Naive thymus-derived CD4-positive, alpha-beta T cell (primary cell): Measurements from ENCODE around the gene ABCC4. TPM values are rescaled to one million over a fixed set of nuclear protein-coding genes. Genes with fewer than 3 reads are reported as not detected.

ENCODE experiments used
- ATAC-seq: fragments of 150-1000 bp; cut with Tn5 transposase; 2 replicates; pipeline ENCODE4 v1.10.0; 2021; ENCODE audit warnings: mild to moderate bottlenecking, moderate library complexity
- CTCF ChIA-PET: fragments of 350-600 bp; sonication (Branson Sonifier 250); formaldehyde crosslinking; loops from one replicate; lab custom pipeline; 2021; ENCODE audit warnings: antibody characterized with exemption; lab: Charles Lee
- POLR2A ChIA-PET: fragments of 350-600 bp; sonication (Branson Sonifier 250); formaldehyde crosslinking; loops from one replicate; lab custom pipeline; 2021; ENCODE audit warnings: antibody characterized with exemption, inconsistent platforms; lab: Charles Lee
- DNase-seq, 9 donors: peaks; one replicate each; pipeline versions ENCODE4 v3.0.0 to v3.0.0-alpha.2; 2020 to 2022; ENCODE audit warnings: mixed read lengths in 1 of 9
- H3K27ac ChIP-seq: one replicate; pipeline ENCODE4 v1.7.0; 2013; ENCODE audit warnings: mild to moderate bottlenecking, low read depth, low read length, moderate library complexity
- H3K27me3 ChIP-seq, 2 donors: one replicate each; pipeline ENCODE4 v1.7.0; 2013; ENCODE audit warnings: low read length in 2 of 2, mild to moderate bottlenecking in 2 of 2, moderate library complexity in 2 of 2; ENCODE audit not compliant: control insufficient read depth in 2 of 2, insufficient read depth in 2 of 2
- H3K36me3 ChIP-seq, 3 experiments: 1 replicate in 2 of 3; 2 replicates in 1 of 3; pipeline ENCODE4 v1.7.0; 2013; ENCODE audit warnings: low read length in 3 of 3, mild to moderate bottlenecking in 3 of 3, moderate library complexity in 1 of 3; ENCODE audit not compliant: insufficient read depth in 3 of 3, control insufficient read depth in 2 of 3
- H3K4me1 ChIP-seq, 2 donors: one replicate each; pipeline ENCODE4 v1.7.0; 2013; ENCODE audit warnings: low read length in 2 of 2, mild to moderate bottlenecking in 2 of 2, moderate library complexity in 1 of 2; ENCODE audit not compliant: control insufficient read depth in 2 of 2, insufficient read depth in 2 of 2
- H3K4me3 ChIP-seq: 2 replicates; pipeline ENCODE4 v1.7.0; 2013; ENCODE audit warnings: mild to moderate bottlenecking, low read length
- H3K9me3 ChIP-seq, 3 experiments: 1 replicate in 2 of 3; 2 replicates in 1 of 3; pipeline ENCODE4 v1.7.0; 2013; ENCODE audit warnings: low read length in 3 of 3; ENCODE audit not compliant: control insufficient read depth in 2 of 3
- H3K27ac Mint-ChIP-seq, 9 donors: one replicate each; pipeline ENCODE4 v1.8.0; 2020 to 2022; ENCODE audit warnings: mixed read lengths in 9 of 9, mild to moderate bottlenecking in 8 of 9, moderate library complexity in 5 of 9, inconsistent platforms in 2 of 9
- H3K27me3 Mint-ChIP-seq, 5 donors: one replicate each; pipeline ENCODE4 v1.8.0; 2021 to 2022; ENCODE audit warnings: mixed read lengths in 5 of 5, mild to moderate bottlenecking in 1 of 5
- H3K36me3 Mint-ChIP-seq, 5 donors: one replicate each; pipeline ENCODE4 v1.8.0; 2020 to 2022; ENCODE audit warnings: mixed read lengths in 5 of 5, mild to moderate bottlenecking in 3 of 5, inconsistent platforms in 1 of 5
- H3K4me1 Mint-ChIP-seq, 7 donors: one replicate each; pipeline ENCODE4 v1.8.0; 2020 to 2022; ENCODE audit warnings: mixed read lengths in 7 of 7, mild to moderate bottlenecking in 3 of 7, inconsistent platforms in 1 of 7
- H3K4me3 Mint-ChIP-seq, 10 donors: one replicate each; pipeline ENCODE4 v1.8.0; 2020 to 2022; ENCODE audit warnings: mild to moderate bottlenecking in 10 of 10, mixed read lengths in 10 of 10, moderate library complexity in 6 of 10, inconsistent platforms in 2 of 10
- H3K9me3 Mint-ChIP-seq, 11 donors: one replicate each; pipeline ENCODE4 v1.8.0; 2020 to 2022; ENCODE audit warnings: mixed read lengths in 11 of 11, mild to moderate bottlenecking in 4 of 11, inconsistent platforms in 1 of 11, moderate library complexity in 1 of 11
- intact Hi-C, 2 donors: fragments of 100-400 bp; cut with micrococcal nuclease; formaldehyde crosslinking; loops; one replicate each; pipeline ENCODE4 v1.15.1; 2023
- polyA plus RNA-seq, 2 donors: library from polyadenylated mRNA; unstranded; fragments of 300-500 nt; fragmentation: Illumina TruSeq; gene quantifications; one replicate each; pipeline ENCODE4 v1.2.3, GENCODE V29; 2021
- total RNA-seq, 6 experiments: library from RNA in 5 of 6; stranded (reverse) in 5 of 6; gene quantifications; 1 replicate in 5 of 6; 2 replicates in 1 of 6; pipeline ENCODE4 v1.2.3 and lab custom pipeline; 2021 to 2026

ABCC4 gene
- total and polyA plus RNA-seq, 7 experiments from 2014 or later: 3.5 to 9.2 (median 7.3) TPM

DNA sequence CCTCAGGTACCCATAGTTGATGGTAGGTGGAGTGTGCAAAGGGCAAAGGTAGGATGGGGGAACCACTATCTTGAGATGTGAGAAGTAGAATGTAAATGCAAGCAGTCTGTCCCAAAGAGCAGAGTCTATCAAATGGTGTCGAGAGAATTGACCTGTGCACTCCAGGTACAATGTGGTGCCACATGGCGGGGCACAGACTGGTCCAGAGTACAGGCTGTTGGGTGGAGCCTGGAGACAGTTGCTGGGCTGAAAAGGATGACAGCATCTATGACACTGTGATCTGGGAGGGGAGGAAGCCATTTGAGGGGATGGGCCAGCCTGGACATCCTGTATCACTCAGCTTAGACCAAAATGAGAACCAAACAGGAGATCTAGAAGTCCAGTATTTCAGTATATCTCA is 180.6 kb downstream of the ABCC4 start:
- H3K4me1 Mint-ChIP-seq: peaks cover 7 to 25% (median 18%) of the 10 kb centered on the region in 7 donors
- Histone ChIP-seq H3K4me1 (no peaks in the 10 kb centered on the region), H3K27me3 (no peaks in the 10 kb centered on the region), H3K9me3 (no peaks in the 10 kb centered on the region), H3K27ac (no peak overlapping the region), H3K36me3 (no peaks in the 10 kb centered on the region), H3K4me3 (no peak overlapping the region)
- ATAC-seq (peak; percentile 18), DNase-seq (no peak)
- peaks cover 0 to 54% (median 28%) of the 10 kb centered on the region in 5 donors for H3K36me3 Mint-ChIP-seq
- ChIA-PET CTCF (no interaction called here), POLR2A (no interaction called here)
- intact Hi-C loops: no loop called here
- peak overlapping the region in 3 of 10 donors; percentile 13 to 34 (median 22) for H3K4me3 Mint-ChIP-seq
- peak overlapping the region in 3 of 9 donors; percentile 44 to 69 (median 45) for H3K27ac Mint-ChIP-seq
- H3K9me3 Mint-ChIP-seq: peaks cover 0 to 3% (median 0%) of the 10 kb centered on the region in 11 donors
- no peaks in the 10 kb centered on the region for H3K27me3 Mint-ChIP-seq

DNA sequence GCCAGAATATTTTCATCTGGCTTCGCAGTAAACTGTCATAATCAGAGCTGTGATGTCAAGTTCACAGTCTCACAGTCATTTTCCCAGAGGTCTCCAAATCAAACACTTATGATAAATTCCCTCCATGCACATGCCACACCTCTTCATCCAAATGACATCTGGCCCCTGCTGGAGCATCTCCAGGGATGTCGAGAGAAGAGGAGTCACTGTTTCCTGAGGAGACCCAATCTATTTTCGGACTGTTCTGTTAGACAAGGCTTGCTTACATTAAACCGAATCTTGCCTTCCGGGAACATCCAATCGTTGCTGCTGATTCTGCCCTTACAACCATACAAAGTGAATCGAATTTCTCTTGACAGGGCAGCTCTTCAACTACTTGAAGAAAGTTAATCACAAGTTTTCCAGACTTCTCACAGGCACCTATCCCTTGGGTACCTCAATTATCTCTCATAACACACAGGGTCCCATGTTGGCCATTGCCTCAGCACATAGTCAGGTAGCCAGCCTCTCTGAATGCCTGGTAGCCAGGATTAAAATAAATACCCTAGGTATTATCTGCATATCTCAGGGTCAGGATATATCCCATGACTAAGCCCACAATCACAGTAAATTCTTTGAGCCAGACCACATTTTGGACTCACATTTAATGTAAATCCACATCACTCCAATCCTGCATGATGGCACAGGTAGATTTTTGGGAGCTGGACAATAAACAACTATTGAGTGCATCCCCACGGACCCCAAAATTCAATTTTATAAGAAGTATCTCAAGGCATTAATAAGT is 182.5 kb downstream of the ABCC4 start:
- Histone ChIP-seq H3K27ac (no peak overlapping the region), H3K4me3 (no peak overlapping the region), H3K36me3 (no peaks in the 10 kb centered on the region), H3K27me3 (no peaks in the 10 kb centered on the region), H3K4me1 (no peaks in the 10 kb centered on the region), H3K9me3 (no peaks in the 10 kb centered on the region)
- Mint-ChIP-seq H3K4me3 (no peak overlapping the region), H3K27me3 (no peaks in the 10 kb centered on the region), H3K36me3 (peaks cover 0 to 63% (median 32%) of the 10 kb centered on the region in 5 donors), H3K27ac (no peak overlapping the region), H3K9me3 (peaks cover 0 to 3% (median 0%) of the 10 kb centered on the region in 11 donors), H3K4me1 (peaks cover 7 to 25% (median 18%) of the 10 kb centered on the region in 7 donors)
- intact Hi-C loops: no loop called here
- DNase-seq (no peak), ATAC-seq (no peak)
- POLR2A ChIA-PET: no interaction called here
- CTCF ChIA-PET: no interaction called here

DNA sequence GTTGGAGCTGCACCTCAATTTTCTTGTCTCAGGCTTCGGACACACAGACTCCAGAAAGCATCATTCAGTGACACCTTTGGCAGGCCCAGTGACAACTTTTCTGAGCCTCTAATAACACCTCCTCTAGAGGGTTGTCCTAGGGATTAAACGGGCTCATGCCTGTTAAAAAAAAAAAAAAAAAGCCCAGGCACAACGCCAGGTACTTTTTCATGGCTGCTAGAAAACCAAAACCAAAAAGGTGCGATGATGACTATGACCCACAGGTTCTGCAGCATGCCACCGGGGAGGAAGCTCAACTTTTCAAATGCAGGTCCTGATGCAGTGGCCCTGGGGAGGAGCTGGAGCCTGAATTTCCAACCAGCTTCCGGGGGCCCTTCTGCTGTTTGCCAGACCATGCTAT is 184.2 kb downstream of the ABCC4 start:
- H3K4me1 Mint-ChIP-seq: peaks cover 4 to 13% (median 8%) of the 10 kb centered on the region in 7 donors
- H3K27ac Mint-ChIP-seq: no peak overlapping the region
- Histone ChIP-seq H3K9me3 (no peaks in the 10 kb centered on the region), H3K4me1 (no peaks in the 10 kb centered on the region), H3K27ac (no peak overlapping the region), H3K36me3 (no peaks in the 10 kb centered on the region), H3K27me3 (no peaks in the 10 kb centered on the region), H3K4me3 (no peak overlapping the region)
- intact Hi-C loops: no loop called here
- ATAC-seq: no peak
- H3K36me3 Mint-ChIP-seq: peaks cover 0 to 58% (median 31%) of the 10 kb centered on the region in 5 donors
- ChIA-PET CTCF (no interaction called here), POLR2A (no interaction called here)
- no peaks in the 10 kb centered on the region for H3K27me3 Mint-ChIP-seq
- DNase-seq: no peak
- H3K9me3 Mint-ChIP-seq: peaks cover 0 to 3% (median 0%) of the 10 kb centered on the region in 11 donors
- no peak overlapping the region for H3K4me3 Mint-ChIP-seq

DNA sequence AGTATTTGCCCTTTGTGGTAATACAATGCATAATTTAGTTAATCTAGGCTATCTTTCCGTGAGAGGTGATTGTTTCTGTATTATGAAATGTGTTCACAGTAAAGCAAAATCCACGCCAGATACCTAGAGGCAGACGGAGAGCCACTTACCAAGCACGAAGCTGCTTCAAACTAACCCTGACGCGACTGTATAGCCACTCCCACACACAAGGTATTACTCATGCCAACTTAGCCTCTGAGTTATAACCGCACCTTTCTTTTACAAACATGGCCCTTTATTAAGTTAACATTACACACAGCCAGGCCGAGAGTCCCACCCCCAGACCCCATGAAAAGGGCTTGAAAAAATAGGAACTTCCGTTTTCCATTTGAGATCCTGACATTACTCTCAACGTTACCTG is 185.7 kb downstream of the ABCC4 start:
- DNase-seq (no peak), ATAC-seq (no peak)
- POLR2A ChIA-PET: interaction anchor here (0.7 kb wide), 1 partner anchor 33 kb away, joined by 3 read pairs; no protein-coding TSS in a partner anchor
- no peaks in the 10 kb centered on the region for H3K9me3 Mint-ChIP-seq
- no peak overlapping the region for H3K27ac ChIP-seq
- no peaks in the 10 kb centered on the region for H3K27me3 ChIP-seq
- H3K27me3 Mint-ChIP-seq: no peaks in the 10 kb centered on the region
- H3K4me3 ChIP-seq: no peak overlapping the region
- intact Hi-C loops: no loop called here
- H3K4me1 ChIP-seq: no peaks in the 10 kb centered on the region
- peaks cover 0 to 1% (median 0%) of the 10 kb centered on the region in 7 donors for H3K4me1 Mint-ChIP-seq
- H3K36me3 Mint-ChIP-seq: peaks cover 0 to 53% (median 18%) of the 10 kb centered on the region in 5 donors
- H3K9me3 ChIP-seq: no peaks in the 10 kb centered on the region
- peak overlapping the region in 1 of 9 donors; percentile 42 for H3K27ac Mint-ChIP-seq
- no peaks in the 10 kb centered on the region for H3K36me3 ChIP-seq
- H3K4me3 Mint-ChIP-seq: no peak overlapping the region
- CTCF ChIA-PET: interaction anchor here (0.6 kb wide), 1 partner anchor 77 kb away, joined by 4 read pairs; no protein-coding TSS in a partner anchor

GRCh38 chr13:95113601-95114000 is 187.7 kb downstream of the ABCC4 start:
- H3K27ac ChIP-seq: no peak overlapping the region
- H3K9me3 Mint-ChIP-seq: peaks cover 0 to 6% (median 0%) of the 10 kb centered on the region in 11 donors
- ChIA-PET POLR2A (no interaction called here), CTCF (no interaction called here)
- no peaks in the 10 kb centered on the region for H3K27me3 ChIP-seq
- peaks cover 4 to 51% (median 25%) of the 10 kb centered on the region in 5 donors for H3K36me3 Mint-ChIP-seq
- no peaks in the 10 kb centered on the region for H3K4me1 Mint-ChIP-seq
- no peak overlapping the region for H3K4me3 ChIP-seq
- ATAC-seq: no peak
- H3K9me3 ChIP-seq: no peaks in the 10 kb centered on the region
- intact Hi-C loops: no loop called here
- H3K36me3 ChIP-seq: no peaks in the 10 kb centered on the region
- DNase-seq: no peak
- H3K4me3 Mint-ChIP-seq: no peak overlapping the region
- H3K4me1 ChIP-seq: no peaks in the 10 kb centered on the region
- H3K27ac Mint-ChIP-seq: no peak overlapping the region
- H3K27me3 Mint-ChIP-seq: no peaks in the 10 kb centered on the region

- POLR2A ChIA-PET: no interaction called here
Measured at GRCh38 chr13:95112883-95113282, 188.4 kb downstream of the ABCC4 start.

More at GRCh38 chr13:95112883-95113282, 188.4 kb downstream of the ABCC4 start:
- H3K9me3 ChIP-seq: no peaks in the 10 kb centered on the region
- Mint-ChIP-seq H3K36me3 (peaks cover 4 to 50% (median 24%) of the 10 kb centered on the region in 5 donors), H3K9me3 (peaks cover 0 to 6% (median 0%) of the 10 kb centered on the region in 11 donors), H3K4me1 (no peaks in the 10 kb centered on the region), H3K4me3 (no peak overlapping the region), H3K27ac (no peak overlapping the region), H3K27me3 (no peaks in the 10 kb centered on the region)
- no peak overlapping the region for H3K4me3 ChIP-seq
- H3K36me3 ChIP-seq: no peaks in the 10 kb centered on the region
- H3K27me3 ChIP-seq: no peaks in the 10 kb centered on the region
- no peak for ATAC-seq
- CTCF ChIA-PET: no interaction called here
- intact Hi-C loops: no loop called here
- H3K27ac ChIP-seq: no peak overlapping the region
- no peak for DNase-seq
- H3K4me1 ChIP-seq: no peaks in the 10 kb centered on the region
